Ramos (cell line): ENCODE measurements around the gene ZNF705A.
"Not testable (repeated sequence)": the region's sequence is repeated elsewhere in the genome, so short reads cannot be mapped to it uniquely, and the experiment has no call there.

Experiments used
- in situ Hi-C: fragments of 300-500 bp; cut with MboI; formaldehyde crosslinking; loops from one replicate; pipeline ENCODE4 v1.14.3; 2022; ENCODE audit warnings: low sequenced_read_pairs; ENCODE audit not compliant: unreplicated experiment

The ZNF705A gene

GRCh38 chr12:8183346-8183745 is 26.5 kb downstream of the ZNF705A start:
- in situ Hi-C loops, result not testable (repeated sequence)

- in situ Hi-C loops, result not testable (repeated sequence)
Observed at GRCh38 chr12:8184206-8184605, 27.4 kb downstream of the ZNF705A start.

GRCh38 chr12:8188088-8188487 is 31.3 kb downstream of the ZNF705A start:
- in situ Hi-C loops, result not testable (repeated sequence)

GRCh38 chr12:8197685-8198308 is 41.0 kb downstream of the ZNF705A start:
- in situ Hi-C loops, result not testable (repeated sequence)

- in situ Hi-C loops, result not testable (repeated sequence)
Observed at GRCh38 chr12:8218711-8219382, 62.0 kb downstream of the ZNF705A start.

GRCh38 chr12:8221375-8221774 is 64.6 kb downstream of the ZNF705A start:
- in situ Hi-C loops, result loop anchor here (10.0 kb wide), 1 partner anchor 107 kb away; no protein-coding TSS in a partner anchor

GRCh38 chr12:8221844-8222243 is 65.0 kb downstream of the ZNF705A start:
- in situ Hi-C loops, result loop anchor here (10.0 kb wide), 1 partner anchor 107 kb away; no protein-coding TSS in a partner anchor

GRCh38 chr12:8222303-8222702 is 65.5 kb downstream of the ZNF705A start:
- in situ Hi-C loops, result loop anchor here (10.0 kb wide), 1 partner anchor 108 kb away; no protein-coding TSS in a partner anchor

GRCh38 chr12:8223646-8224045 is 66.8 kb downstream of the ZNF705A start:
- in situ Hi-C loops, result loop anchor here (10.0 kb wide), 1 partner anchor 109 kb away; no protein-coding TSS in a partner anchor

GRCh38 chr12:8224782-8225181 is 68.0 kb downstream of the ZNF705A start:
- in situ Hi-C loops, result loop anchor here (10.0 kb wide), 1 partner anchor 110 kb away; no protein-coding TSS in a partner anchor

GRCh38 chr12:8226355-8226754 is 69.5 kb downstream of the ZNF705A start:
- in situ Hi-C loops, result loop anchor here (10.0 kb wide), 1 partner anchor 112 kb away; no protein-coding TSS in a partner anchor

GRCh38 chr12:8226992-8227731 is 70.3 kb downstream of the ZNF705A start, which contains the start of gene FAM90A1:
FAM90A1 (minus strand) TSS chr12:8227618; CDS start chr12:8224832, 2,786 bp downstream.
- in situ Hi-C loops, result loop anchor here (10.0 kb wide), 1 partner anchor 112 kb away; no protein-coding TSS in a partner anchor

- in situ Hi-C loops, result loop anchor here (10.0 kb wide), 1 partner anchor 113 kb away; no protein-coding TSS in a partner anchor
Observed at GRCh38 chr12:8227732-8228077, 70.9 kb downstream of the ZNF705A start.

GRCh38 chr12:8228607-8229006 is 71.8 kb downstream of the ZNF705A start:
- in situ Hi-C loops, result loop anchor here (10.0 kb wide), 1 partner anchor 114 kb away; no protein-coding TSS in a partner anchor

GRCh38 chr12:8229486-8229885 is 72.7 kb downstream of the ZNF705A start:
- in situ Hi-C loops, result loop anchor here (10.0 kb wide), 1 partner anchor 115 kb away; no protein-coding TSS in a partner anchor
